Stimulated activated CD8-positive, alpha-beta memory T cell treated with anti-CD3 and anti-CD28 coated beads, Interleukin-7, amount 100 ng/mL, for 4 hours (primary cell): Measurements from ENCODE around the gene NES.

Experiments
- DNase-seq, 2 donors: peaks; one replicate each; pipeline ENCODE4 v3.0.0-alpha.2; 2020; ENCODE audit warnings: low read depth in 2 of 2

Gene NES

GRCh38 chr1:156680056-156680455 lies 2.8 kb upstream of the NES start:
- DNase-seq: no peak

DNA sequence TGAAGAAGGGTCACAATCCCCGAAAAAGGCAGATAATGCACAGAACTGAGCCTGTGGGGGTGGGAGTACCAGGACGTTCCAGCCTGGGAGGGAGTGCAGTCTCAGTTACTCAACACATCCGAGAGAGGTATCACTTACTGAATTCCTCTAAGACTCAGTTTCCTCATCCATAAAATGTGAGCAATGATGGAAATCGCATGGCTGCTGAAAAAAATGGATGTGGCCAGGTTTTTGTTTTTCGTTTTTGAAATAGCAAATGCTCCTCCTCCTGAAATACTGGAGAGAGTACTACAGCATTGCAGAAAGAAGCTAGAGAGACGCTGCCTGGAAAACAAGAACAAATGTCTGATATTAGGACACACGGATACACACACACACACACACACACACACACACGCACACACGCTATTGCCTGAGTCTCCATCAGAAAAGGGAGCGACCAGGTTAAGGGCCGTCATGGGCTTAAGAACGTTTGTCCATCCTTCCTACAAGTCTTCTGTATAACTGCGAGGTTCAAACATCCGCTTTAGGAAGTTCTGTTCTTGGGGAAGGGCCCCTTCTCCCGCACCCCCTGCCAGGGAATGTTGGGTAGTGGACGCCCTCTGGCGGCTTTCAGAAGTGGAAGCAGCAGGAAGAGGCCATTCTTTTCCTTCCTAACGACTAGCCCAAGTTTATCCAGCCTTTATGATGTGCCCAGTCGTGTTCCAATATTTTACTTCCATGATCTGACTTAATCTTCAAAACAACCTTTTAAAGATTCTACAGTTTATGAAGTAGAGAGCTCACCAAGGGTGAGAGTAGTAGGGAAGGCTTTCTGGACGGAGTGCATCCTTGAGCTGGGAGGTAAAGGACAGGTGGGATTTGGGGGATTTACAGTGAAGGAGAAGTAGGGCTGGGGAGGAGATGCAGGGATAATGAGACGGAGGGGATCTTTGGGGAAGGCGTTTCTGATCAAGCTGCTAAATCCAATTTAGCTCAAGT lies 699 bp upstream of the NES start:
- DNase-seq: no peak

DNA sequence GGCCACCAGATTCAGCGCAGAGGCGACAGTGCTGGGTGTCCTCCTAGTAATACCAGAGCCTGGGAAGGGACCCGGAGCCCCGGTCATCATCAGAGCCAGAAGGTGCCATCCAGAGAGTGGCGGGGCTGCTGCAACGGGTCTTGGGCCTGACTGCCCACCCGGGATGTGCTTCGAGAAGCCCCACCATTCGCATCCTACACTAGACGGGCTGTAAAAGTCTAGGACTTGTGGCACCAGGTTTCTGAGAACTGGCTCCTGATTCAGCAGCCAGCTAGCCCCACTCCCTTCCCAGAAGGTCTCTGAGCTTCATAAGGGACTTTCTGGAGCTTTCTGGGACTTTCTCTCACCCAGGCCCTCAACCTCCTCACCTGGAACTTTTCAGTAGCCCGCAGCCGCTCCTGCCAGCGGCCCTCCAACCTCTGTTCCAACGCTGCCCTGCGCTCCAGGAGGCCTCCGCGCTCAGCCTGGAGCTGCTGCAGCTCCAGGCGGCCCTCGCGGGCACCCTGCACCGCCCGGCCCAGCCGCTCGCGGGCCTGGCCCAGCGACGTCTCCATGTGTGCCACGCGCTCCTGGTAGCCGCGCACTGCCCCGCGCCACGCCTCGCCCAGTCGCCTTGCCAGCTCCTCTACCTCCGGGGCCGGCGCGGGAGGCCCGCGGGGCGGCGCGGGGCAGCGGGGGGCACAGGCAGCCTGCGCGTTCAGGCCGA lies 940 bp downstream of the NES start:
- DNase-seq: no peak

GRCh38 chr1:156675210-156676113 lies 1.7 kb downstream of the NES start:
- no peak for DNase-seq

GRCh38 chr1:156673387-156674121 lies 3.7 kb downstream of the NES start:
- no peak for DNase-seq

- no peak for DNase-seq
These were observed 5.4 kb downstream of the NES start for GRCh38 chr1:156671804-156672203.

DNA sequence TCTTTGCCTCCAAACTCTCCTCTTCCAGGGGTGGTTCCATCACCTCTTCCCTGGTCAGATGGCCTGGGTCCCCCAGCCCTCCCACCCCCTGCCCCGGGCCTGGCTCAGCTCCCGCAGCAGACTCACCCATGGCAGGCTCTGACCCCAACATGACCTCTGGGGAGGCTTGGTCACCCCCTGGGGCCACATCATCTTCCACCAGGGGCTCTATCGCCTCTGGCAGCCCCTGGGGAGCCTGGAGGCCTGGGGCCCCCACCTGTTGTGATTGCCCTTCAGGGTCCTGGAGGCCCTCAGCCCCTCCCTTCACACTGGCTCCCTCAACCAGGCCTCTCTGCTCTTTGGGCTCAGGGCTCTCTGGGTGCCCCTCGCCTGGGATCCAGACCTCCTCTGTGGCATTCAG lies 6.4 kb downstream of the NES start:
- no peak for DNase-seq

DNA sequence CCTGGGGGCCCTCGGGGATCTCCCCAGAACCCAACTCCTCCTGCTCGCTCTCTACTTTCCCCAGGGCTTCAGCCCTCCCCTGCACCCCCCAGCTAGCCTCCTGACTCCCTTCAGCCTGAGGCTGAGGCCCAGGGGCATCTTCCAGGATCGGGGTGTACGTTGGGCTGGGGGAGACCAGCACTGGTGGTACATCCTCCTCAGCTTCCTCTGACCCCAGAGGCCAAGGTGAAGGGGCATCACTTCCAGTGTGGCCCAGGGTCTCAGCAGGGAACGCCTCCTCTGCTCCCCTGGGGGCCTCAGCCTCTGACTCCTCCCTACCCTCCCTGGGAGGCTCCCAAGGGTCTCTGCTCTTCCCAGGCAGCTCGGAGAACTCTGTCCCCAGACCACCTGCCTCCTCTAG lies 6.8 kb downstream of the NES start:
- DNase-seq: no peak

DNA sequence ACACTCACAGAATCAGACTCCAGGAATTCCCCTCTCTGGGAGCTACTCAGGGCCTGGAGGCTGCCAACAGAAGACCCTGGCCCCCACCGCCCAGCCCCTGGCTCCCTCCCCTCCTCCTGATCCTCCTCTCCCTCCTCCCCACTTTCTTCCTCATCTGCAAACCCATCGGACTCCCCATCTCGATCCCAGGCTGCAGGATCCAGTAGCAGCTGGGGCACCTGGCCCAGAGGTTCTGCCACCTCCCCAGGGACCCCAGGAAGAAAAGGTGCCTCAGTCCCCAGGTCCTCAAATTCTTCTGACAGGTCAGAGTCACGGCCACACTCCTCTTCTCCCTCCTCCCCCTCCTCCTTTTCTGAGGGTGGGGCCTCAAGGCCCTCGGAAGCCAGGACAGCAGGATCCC lies 7.4 kb downstream of the NES start:
- DNase-seq: no peak

GRCh38 chr1:156668801-156669637 lies 8.2 kb downstream of the NES start:
- no peak for DNase-seq

GRCh38 chr1:156667968-156668709 lies 9.1 kb downstream of the NES start:
- no peak for DNase-seq

GRCh38 chr1:156667610-156667967 lies 9.6 kb downstream of the NES start:
- no peak for DNase-seq

- no peak for DNase-seq
These were observed 10.2 kb downstream of the NES start for GRCh38 chr1:156666862-156667609.

DNA sequence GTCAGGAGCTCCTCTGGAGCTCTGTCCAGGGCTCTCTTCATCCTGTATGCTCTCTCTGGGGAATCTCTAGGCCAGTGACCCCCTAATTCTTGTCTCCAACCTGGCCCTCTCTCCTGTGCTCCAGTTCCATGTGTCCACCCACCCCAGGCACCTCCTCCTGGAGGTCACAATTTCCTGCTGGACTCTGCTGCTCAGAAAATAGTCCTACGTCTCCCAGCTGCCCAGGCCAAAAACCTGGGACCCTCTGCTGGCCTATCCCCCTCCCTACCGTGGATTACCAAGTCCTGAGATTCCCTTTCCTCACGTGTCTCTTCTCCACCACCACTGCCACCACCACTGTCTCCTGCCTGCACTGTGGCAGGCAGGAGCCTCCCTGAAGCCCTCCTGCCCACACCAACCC lies 11.7 kb downstream of the NES start:
- no peak for DNase-seq

- no peak for DNase-seq
These were observed 12.3 kb downstream of the NES start for GRCh38 chr1:156664767-156665411.

GRCh38 chr1:156664046-156664766 lies 13.0 kb downstream of the NES start:
- no peak for DNase-seq

- DNase-seq: no peak
These were observed 14.0 kb downstream of the NES start for GRCh38 chr1:156663178-156663577.

- no peak for DNase-seq
These were observed 14.5 kb downstream of the NES start for GRCh38 chr1:156662800-156663055.
